SK-N-SH treated with all-trans-retinoic acid at 6 μM for 48 hours (cell line): ENCODE data around the gene SSUH2.

Experiments used
- ATAC-seq: fragments of 200-7000 bp; cut with Tn5 transposase; 3 replicates; pipeline ENCODE4 v1.9.1; 2020; ENCODE audit warnings: mild to moderate bottlenecking, moderate library complexity
- CREB5 ChIP-seq: fragments of 250-450 bp; sonication (Bioruptor Pico); IDR thresholded peaks from 2 replicates; pipeline ENCODE4 v1.5.1; 2020; ENCODE audit warnings: low read depth, mild to moderate bottlenecking, moderate library complexity
- CSDC2 ChIP-seq: fragments of 250-450 bp; sonication (Bioruptor Pico); IDR thresholded peaks from 2 replicates; pipeline ENCODE4 v1.5.0; 2020; ENCODE audit warnings: mild to moderate bottlenecking, moderate library complexity
- CSRNP3 ChIP-seq: fragments of 250-450 bp; sonication (Bioruptor Pico); IDR thresholded peaks from 2 replicates; pipeline ENCODE4 v1.5.1; 2021; ENCODE audit warnings: mild to moderate bottlenecking, moderate library complexity
- ESRRG ChIP-seq: fragments of 250-450 bp; sonication (Bioruptor Pico); IDR thresholded peaks from 2 replicates; pipeline ENCODE4 v1.6.1; 2021; ENCODE audit warnings: mild to moderate bottlenecking
- GLIS3 ChIP-seq: fragments of 250-450 bp; sonication (Bioruptor Pico); IDR thresholded peaks from 2 replicates; pipeline ENCODE4 v1.5.0; 2020; ENCODE audit warnings: mild to moderate bottlenecking, moderate library complexity
- ISL1 ChIP-seq: fragments of 250-450 bp; sonication (Bioruptor Pico); IDR thresholded peaks from 2 replicates; pipeline ENCODE4 v2.1.2; 2022; ENCODE audit warnings: mild to moderate bottlenecking, moderate library complexity
- OSR1 ChIP-seq: fragments of 250-450 bp; sonication (Bioruptor Pico); IDR thresholded peaks from 2 replicates; pipeline ENCODE4 v1.8.0; 2022; ENCODE audit warnings: moderate library complexity, mild to moderate bottlenecking, inconsistent platforms
- PATZ1 ChIP-seq: fragments of 250-450 bp; sonication (Bioruptor Pico); IDR thresholded peaks from 2 replicates; pipeline ENCODE4 v1.8.0; 2020; ENCODE audit warnings: mild to moderate bottlenecking, moderate library complexity, borderline replicate concordance
- POU6F1 ChIP-seq: fragments of 250-450 bp; sonication (Bioruptor Pico); IDR thresholded peaks from 2 replicates; pipeline ENCODE4 v1.8.0; 2021; ENCODE audit warnings: low read depth, mild to moderate bottlenecking, moderate library complexity, borderline replicate concordance
- PPARA ChIP-seq: fragments of 250-450 bp; sonication (Bioruptor Pico); IDR thresholded peaks from 2 replicates; pipeline ENCODE4 v1.5.0; 2020; ENCODE audit warnings: mild to moderate bottlenecking, borderline replicate concordance
- RARB ChIP-seq: fragments of 250-450 bp; sonication (Bioruptor Pico); IDR thresholded peaks from 2 replicates; pipeline ENCODE4 v1.8.0; 2021; ENCODE audit warnings: mild to moderate bottlenecking, moderate library complexity
- TCF4 ChIP-seq: fragments of 250-450 bp; sonication (Bioruptor Pico); IDR thresholded peaks from 2 replicates; pipeline ENCODE4 v1.8.0; 2021; ENCODE audit warnings: mild to moderate bottlenecking, moderate library complexity, borderline replicate concordance
- TSHZ2 ChIP-seq: fragments of 250-450 bp; sonication (Bioruptor Pico); IDR thresholded peaks from 2 replicates; pipeline ENCODE4 v1.5.0; 2020; ENCODE audit warnings: mild to moderate bottlenecking, moderate library complexity
- ZC3H10 ChIP-seq: fragments of 250-450 bp; sonication (Bioruptor Pico); IDR thresholded peaks from 2 replicates; pipeline ENCODE4 v1.5.1; 2021; ENCODE audit warnings: mild to moderate bottlenecking, moderate library complexity
- ZFP3 ChIP-seq: fragments of 250-450 bp; sonication (Bioruptor Pico); IDR thresholded peaks from 2 replicates; pipeline ENCODE4 v1.5.0; 2020; ENCODE audit warnings: mild to moderate bottlenecking, moderate library complexity
- ZFP30 ChIP-seq: fragments of 450-650 bp; formaldehyde crosslinking; IDR thresholded peaks from 2 replicates; pipeline ENCODE4 v1.5.0; 2022; ENCODE audit warnings: mild to moderate bottlenecking, moderate library complexity
- ZNF565 ChIP-seq: fragments of 450-650 bp; formaldehyde crosslinking; conservative IDR thresholded peaks from 2 replicates; pipeline ENCODE4 v1.5.0; 2020; ENCODE audit warnings: low read depth, mild to moderate bottlenecking, moderate library complexity
- ZNF70 ChIP-seq: fragments of 450-650 bp; formaldehyde crosslinking; IDR thresholded peaks from 2 replicates; pipeline ENCODE4 v1.5.0; 2020; ENCODE audit warnings: mild to moderate bottlenecking, moderate library complexity
- ZNF8 ChIP-seq: fragments of 450-650 bp; formaldehyde crosslinking; IDR thresholded peaks from 2 replicates; pipeline ENCODE4 v1.5.0; 2020; ENCODE audit warnings: mild to moderate bottlenecking, moderate library complexity

SSUH2 gene

GRCh38 chr3:8621141-8621540 lies 23.5 kb downstream of the SSUH2 start:
- TF ChIP-seq ZFP3 (CRISPR knock-in tag): no peak
- no peak for ATAC-seq

GRCh38 chr3:8619548-8619947 lies 25.1 kb downstream of the SSUH2 start:
- 0 out of 2 replicates have a peak, but pooled peaks have one; percentile 21 for TF ChIP-seq ZFP3 (CRISPR knock-in tag)
- no peak for TF ChIP-seq ZNF8 (CRISPR knock-in tag)
- no peak for TF ChIP-seq TCF4
- no peak for TF ChIP-seq ZFP30 (CRISPR knock-in tag)
- no peak for TF ChIP-seq CREB5 (CRISPR knock-in tag)
- TF ChIP-seq RARB (CRISPR knock-in tag): no peak
- no peak for TF ChIP-seq ZNF70
- TF ChIP-seq PATZ1 (CRISPR knock-in tag): no peak
- TF ChIP-seq PPARA (CRISPR knock-in tag): no peak
- no peak for TF ChIP-seq OSR1 (CRISPR knock-in tag)
- no peak for TF ChIP-seq CSRNP3
- peak; percentile 46 for TF ChIP-seq ISL1 (CRISPR knock-in tag)
- no peak for TF ChIP-seq CSDC2 (CRISPR knock-in tag)
- TF ChIP-seq, all 23 proteins: peak for 2
- peak; percentile 52 for ATAC-seq

GRCh38 chr3:8618950-8619349 lies 25.6 kb downstream of the SSUH2 start:
- no peak for ATAC-seq
- peak; percentile 82 for TF ChIP-seq ZNF565
- TF ChIP-seq POU6F1 (CRISPR knock-in tag): no peak

- ATAC-seq: no peak
- no peak for TF ChIP-seq ZNF565
- no peak for TF ChIP-seq TCF4
- TF ChIP-seq OSR1 (CRISPR knock-in tag): no peak
- no peak for TF ChIP-seq POU6F1 (CRISPR knock-in tag)
- TF ChIP-seq CSRNP3: no peak
- TF ChIP-seq ZFP30 (CRISPR knock-in tag): no peak
- TF ChIP-seq GLIS3 (CRISPR knock-in tag): no peak
- no peak for TF ChIP-seq PATZ1 (CRISPR knock-in tag)
- TF ChIP-seq ZNF70: no peak
- TF ChIP-seq ESRRG (CRISPR knock-in tag): no peak
- no peak for TF ChIP-seq CREB5 (CRISPR knock-in tag)
- no peak for TF ChIP-seq ZC3H10 (CRISPR knock-in tag)
- TF ChIP-seq CSDC2 (CRISPR knock-in tag): no peak
- no peak for TF ChIP-seq TSHZ2 (CRISPR knock-in tag)
These were observed 26.7 kb downstream of the SSUH2 start for GRCh38 chr3:8617921-8618320.
